HG03060 (cell line): ENCODE data around the gene GALNT2.

Source experiments
- ATAC-seq: cut with Tn5 transposase; IDR thresholded peaks from one replicate; pipeline ENCODE4 v1.9.1; 2021; ENCODE audit warnings: low read depth, moderate number of reproducible peaks; ENCODE audit not compliant: unreplicated experiment

Gene GALNT2

GRCh38 chr1:230141797-230142607 is 75.0 kb downstream of the GALNT2 start:
- ATAC-seq: no peak

GRCh38 chr1:230142608-230143210 is 75.7 kb downstream of the GALNT2 start:
- ATAC-seq: no peak

GRCh38 chr1:230143534-230143933 is 76.5 kb downstream of the GALNT2 start:
- ATAC-seq: no peak

- no peak for ATAC-seq
These were observed 77.1 kb downstream of the GALNT2 start for GRCh38 chr1:230144010-230144614.

GRCh38 chr1:230144758-230145504 is 77.9 kb downstream of the GALNT2 start:
- ATAC-seq: no peak

- no peak for ATAC-seq
These were observed 78.5 kb downstream of the GALNT2 start for GRCh38 chr1:230145505-230145899.

- ATAC-seq: no peak
These were observed 79.0 kb downstream of the GALNT2 start for GRCh38 chr1:230145953-230146476.

- no peak for ATAC-seq
These were observed 79.7 kb downstream of the GALNT2 start for GRCh38 chr1:230146709-230147108.

- no peak for ATAC-seq
These were observed 80.5 kb downstream of the GALNT2 start for GRCh38 chr1:230147253-230148125.

GRCh38 chr1:230148126-230148652 is 81.2 kb downstream of the GALNT2 start:
- ATAC-seq: no peak

GRCh38 chr1:230148768-230149469 is 81.9 kb downstream of the GALNT2 start:
- no peak for ATAC-seq

GRCh38 chr1:230149751-230150584 is 82.9 kb downstream of the GALNT2 start:
- peak; percentile 35 for ATAC-seq

GRCh38 chr1:230150615-230151014 is 83.6 kb downstream of the GALNT2 start:
- ATAC-seq: no peak

GRCh38 chr1:230151924-230152468 is 85.0 kb downstream of the GALNT2 start:
- ATAC-seq: no peak

GRCh38 chr1:230152999-230153398 is 86.0 kb downstream of the GALNT2 start:
- ATAC-seq: no peak

GRCh38 chr1:230153641-230154296 is 86.7 kb downstream of the GALNT2 start:
- ATAC-seq: no peak

GRCh38 chr1:230155021-230155420 is 88.0 kb downstream of the GALNT2 start:
- no peak for ATAC-seq
